C4-2B (cell line): ENCODE data around the gene PAPSS1.

Source experiments
- H3K27ac ChIP-seq: fragments of 450-650 bp; 2 replicates; pipeline ENCODE4 v1.5.1; 2017
- CTCF ChIP-seq: fragments of 450-650 bp; conservative IDR thresholded peaks from 2 replicates; pipeline ENCODE4 v1.5.1; 2017; ENCODE audit warnings: mild to moderate bottlenecking
- ZFX ChIP-seq: fragments of 450-650 bp; IDR thresholded peaks from 2 replicates; pipeline ENCODE4 v1.6.1; 2017

PAPSS1 gene

GRCh38 chr4:107747748-107748486 is 27.9 kb upstream of the PAPSS1 start:
- TF ChIP-seq ZFX (no peak), CTCF (no peak)
- no peak overlapping the region for H3K27ac ChIP-seq

- no peak for TF ChIP-seq CTCF
- no peak for TF ChIP-seq ZFX
- no peak overlapping the region for H3K27ac ChIP-seq
These were observed 26.1 kb upstream of the PAPSS1 start for GRCh38 chr4:107746161-107746560.

- TF ChIP-seq CTCF (no peak), ZFX (no peak)
- no peak overlapping the region for H3K27ac ChIP-seq
These were observed 24.5 kb upstream of the PAPSS1 start for GRCh38 chr4:107744532-107744931.

GRCh38 chr4:107743532-107743931 is 23.5 kb upstream of the PAPSS1 start:
- H3K27ac ChIP-seq: no peak overlapping the region
- TF ChIP-seq CTCF (no peak), ZFX (no peak)

GRCh38 chr4:107742791-107743190 is 22.8 kb upstream of the PAPSS1 start:
- no peak overlapping the region for H3K27ac ChIP-seq
- TF ChIP-seq CTCF: no peak
- TF ChIP-seq ZFX: no peak

- no peak overlapping the region for H3K27ac ChIP-seq
- TF ChIP-seq ZFX: no peak
- TF ChIP-seq CTCF: no peak
These were observed 22.2 kb upstream of the PAPSS1 start for GRCh38 chr4:107742196-107742595.

GRCh38 chr4:107740950-107741701 is 21.1 kb upstream of the PAPSS1 start:
- TF ChIP-seq ZFX (no peak), CTCF (no peak)
- H3K27ac ChIP-seq: no peak overlapping the region
